Astrocyte (in vitro differentiated cells and primary cell): ENCODE data around the gene OPTN. TPM values are rescaled to one million over a fixed set of nuclear protein-coding genes. Genes with fewer than 3 reads are reported as not detected.

Experiments
- DNase-seq: peaks from one replicate; pipeline ENCODE4 v3.0.0-alpha.2; 2010; ENCODE audit warnings: low read depth
- FAIRE-seq: peaks from 2 replicates; lab custom pipeline; 2011; peaks lifted over from hg19 to GRCh38; lab: Jason Lieb, UNC
- H2AFZ ChIP-seq: 2 replicates; pipeline ENCODE4 v1.6.0; 2012; ENCODE audit warnings: low read depth, low read length, inconsistent platforms
- H3K27ac ChIP-seq: 2 replicates; pipeline ENCODE4 v1.5.1; 2011; ENCODE audit warnings: low read depth, low read length, inconsistent platforms
- H3K27me3 ChIP-seq: 2 replicates; pipeline ENCODE4 v1.6.0; 2011; ENCODE audit warnings: low read length, inconsistent platforms; ENCODE audit not compliant: insufficient read depth
- H3K36me3 ChIP-seq: 2 replicates; pipeline ENCODE4 v1.5.1; 2011; ENCODE audit warnings: low read length, inconsistent platforms; ENCODE audit not compliant: insufficient read depth
- H3K4me1 ChIP-seq: 2 replicates; pipeline ENCODE4 v1.5.1; 2011; ENCODE audit warnings: low read length, inconsistent platforms; ENCODE audit not compliant: insufficient read depth
- H3K4me2 ChIP-seq: 2 replicates; pipeline ENCODE4 v1.6.0; 2012; ENCODE audit warnings: low read length, inconsistent platforms
- H3K4me3 ChIP-seq: 2 replicates; pipeline ENCODE4 v1.5.1; 2011; ENCODE audit warnings: low read depth, mild to moderate bottlenecking, low read length, inconsistent platforms; ENCODE audit not compliant: insufficient read depth
- H3K79me2 ChIP-seq: 2 replicates; pipeline ENCODE4 v1.6.0; 2012; ENCODE audit warnings: mild to moderate bottlenecking, low read length, inconsistent platforms; ENCODE audit not compliant: insufficient read depth
- H3K9ac ChIP-seq: 2 replicates; pipeline ENCODE4 v1.6.0; 2012; ENCODE audit warnings: mild to moderate bottlenecking, low read length, inconsistent platforms
- H3K9me3 ChIP-seq: 2 replicates; pipeline ENCODE4 v1.5.1; 2012; ENCODE audit warnings: low read depth, mild to moderate bottlenecking, low read length, inconsistent platforms; ENCODE audit not compliant: insufficient read depth
- H4K20me1 ChIP-seq: 2 replicates; pipeline ENCODE4 v1.6.0; 2012; ENCODE audit warnings: low read length, inconsistent platforms; ENCODE audit not compliant: insufficient read depth
- H3K27ac Mint-ChIP-seq: one replicate; pipeline ENCODE4 v1.8.0; 2021; ENCODE audit warnings: mild to moderate bottlenecking, mixed read lengths; ENCODE audit not compliant: unreplicated experiment
- H3K27me3 Mint-ChIP-seq: one replicate; pipeline ENCODE4 v1.8.0; 2021; ENCODE audit warnings: low read depth, mixed read lengths; ENCODE audit not compliant: unreplicated experiment
- H3K36me3 Mint-ChIP-seq: one replicate; pipeline ENCODE4 v1.8.0; 2021; ENCODE audit warnings: low read depth, mixed read lengths; ENCODE audit not compliant: unreplicated experiment
- H3K4me1 Mint-ChIP-seq: one replicate; pipeline ENCODE4 v1.8.0; 2021; ENCODE audit warnings: low read depth, mixed read lengths; ENCODE audit not compliant: unreplicated experiment
- H3K4me3 Mint-ChIP-seq: one replicate; pipeline ENCODE4 v1.8.0; 2021; ENCODE audit warnings: mild to moderate bottlenecking, moderate library complexity, mixed read lengths; ENCODE audit not compliant: unreplicated experiment
- H3K9me3 Mint-ChIP-seq: one replicate; pipeline ENCODE4 v1.8.0; 2021; ENCODE audit warnings: mild to moderate bottlenecking, mixed read lengths; ENCODE audit not compliant: unreplicated experiment
- CTCF ChIP-seq: IDR thresholded peaks from 2 replicates; pipeline ENCODE4 v1.5.1; 2011; ENCODE audit warnings: low read depth, mild to moderate bottlenecking, inconsistent platforms, low read length, moderate library complexity; ENCODE audit not compliant: insufficient read depth
- EZH2 ChIP-seq: IDR thresholded peaks from 2 replicates; pipeline ENCODE4 v1.6.1; 2012; ENCODE audit warnings: mild to moderate bottlenecking, low read length, inconsistent platforms; ENCODE audit not compliant: insufficient read depth
- total RNA-seq: library from RNA; stranded (reverse); gene quantifications from 2 replicates; pipeline ENCODE4 v1.2.1, GENCODE V29; 2021

The OPTN gene
- total RNA-seq, 1 donor from 2014 or later = 164 TPM

GRCh38 chr10:13136651-13137050 is 36.7 kb downstream of the OPTN start:
- Histone ChIP-seq H3K9me3 (no peaks in the 10 kb centered on the region), H2AFZ (no peak overlapping the region), H3K36me3 (peaks cover 31% of the 10 kb centered on the region), H3K4me2 (no peak overlapping the region), H4K20me1 (no peaks in the 10 kb centered on the region), H3K4me1 (no peaks in the 10 kb centered on the region), H3K27ac (no peak overlapping the region), H3K4me3 (no peak overlapping the region), H3K27me3 (no peaks in the 10 kb centered on the region), H3K79me2 (no peaks in the 10 kb centered on the region), H3K9ac (no peak overlapping the region)
- TF ChIP-seq CTCF (no peak), EZH2 (no peak)
- Mint-ChIP-seq H3K27ac (no peak overlapping the region), H3K27me3 (no peaks in the 10 kb centered on the region), H3K4me1 (no peaks in the 10 kb centered on the region), H3K9me3 (peaks cover 2% of the 10 kb centered on the region), H3K36me3 (peaks cover 44% of the 10 kb centered on the region), H3K4me3 (no peak overlapping the region)
- FAIRE-seq (no peak), DNase-seq (no peak)

- Histone ChIP-seq H2AFZ (no peak overlapping the region), H3K9ac (no peak overlapping the region), H4K20me1 (peaks cover 4% of the 10 kb centered on the region), H3K27ac (no peak overlapping the region), H3K9me3 (no peaks in the 10 kb centered on the region), H3K27me3 (no peaks in the 10 kb centered on the region), H3K4me2 (no peak overlapping the region), H3K79me2 (no peaks in the 10 kb centered on the region), H3K4me1 (no peaks in the 10 kb centered on the region), H3K36me3 (peaks cover 23% of the 10 kb centered on the region), H3K4me3 (no peak overlapping the region)
- Mint-ChIP-seq H3K4me1 (no peaks in the 10 kb centered on the region), H3K27ac (no peak overlapping the region), H3K27me3 (no peaks in the 10 kb centered on the region), H3K36me3 (peaks cover 51% of the 10 kb centered on the region), H3K4me3 (no peak overlapping the region), H3K9me3 (peaks cover 7% of the 10 kb centered on the region)
- no peak for DNase-seq
- TF ChIP-seq EZH2 = no peak
- TF ChIP-seq CTCF = no peak
- FAIRE-seq = no peak
These were observed 39.2 kb downstream of the OPTN start for GRCh38 chr10:13139150-13139549.

GRCh38 chr10:13139676-13140075 is 39.7 kb downstream of the OPTN start:
- H3K4me3 Mint-ChIP-seq = no peak overlapping the region
- H3K36me3 ChIP-seq = peaks cover 21% of the 10 kb centered on the region

More at GRCh38 chr10:13139676-13140075, 39.7 kb downstream of the OPTN start:
- Histone ChIP-seq H3K4me2 (no peak overlapping the region), H3K27ac (no peak overlapping the region), H3K4me3 (no peak overlapping the region), H3K79me2 (no peaks in the 10 kb centered on the region), H3K4me1 (no peaks in the 10 kb centered on the region), H3K27me3 (no peaks in the 10 kb centered on the region), H4K20me1 (peaks cover 4% of the 10 kb centered on the region), H2AFZ (no peak overlapping the region), H3K9ac (no peak overlapping the region), H3K9me3 (no peaks in the 10 kb centered on the region)
- no peak for FAIRE-seq
- H3K9me3 Mint-ChIP-seq = peaks cover 7% of the 10 kb centered on the region
- no peak for DNase-seq
- no peaks in the 10 kb centered on the region for H3K4me1 Mint-ChIP-seq
- no peaks in the 10 kb centered on the region for H3K27me3 Mint-ChIP-seq
- no peak overlapping the region for H3K27ac Mint-ChIP-seq
- TF ChIP-seq EZH2 = no peak
- TF ChIP-seq CTCF = no peak
- peaks cover 55% of the 10 kb centered on the region for H3K36me3 Mint-ChIP-seq
